GM06990 (cell line): ENCODE measurements around the gene IRF7.
"Not testable (repeated sequence)": the region's sequence is repeated elsewhere in the genome, so short reads cannot be mapped to it uniquely, and the experiment has no call there.

Experiments
- DNase-seq: peaks from one replicate; pipeline ENCODE4 v3.0.0-alpha.2; 2011; ENCODE audit not compliant: insufficient read length; ENCODE audit errors: extremely low read depth
- H3K27me3 ChIP-seq: replicated peaks from 2 replicates; pipeline ENCODE4 v1.6.0; 2011; ENCODE audit warnings: low read length; ENCODE audit not compliant: control insufficient read depth, insufficient read depth
- H3K36me3 ChIP-seq: 2 replicates; pipeline ENCODE4 v1.5.1; 2011; ENCODE audit warnings: low read length; ENCODE audit not compliant: control insufficient read depth, insufficient read depth
- H3K4me3 ChIP-seq: replicated peaks from 2 replicates; pipeline ENCODE4 v1.5.1; 2011; ENCODE audit warnings: low read depth, mild to moderate bottlenecking, control low read depth, low read length
- TF ChIP-seq, protein P1 (sequence below): IDR thresholded peaks from 2 replicates; pipeline ENCODE4 v1.5.1; 2011; ENCODE audit warnings: low read length, control low read depth, mild to moderate bottlenecking, inconsistent platforms; ENCODE audit not compliant: insufficient read depth, poor library complexity, severe bottlenecking

IRF7 gene

DNA sequence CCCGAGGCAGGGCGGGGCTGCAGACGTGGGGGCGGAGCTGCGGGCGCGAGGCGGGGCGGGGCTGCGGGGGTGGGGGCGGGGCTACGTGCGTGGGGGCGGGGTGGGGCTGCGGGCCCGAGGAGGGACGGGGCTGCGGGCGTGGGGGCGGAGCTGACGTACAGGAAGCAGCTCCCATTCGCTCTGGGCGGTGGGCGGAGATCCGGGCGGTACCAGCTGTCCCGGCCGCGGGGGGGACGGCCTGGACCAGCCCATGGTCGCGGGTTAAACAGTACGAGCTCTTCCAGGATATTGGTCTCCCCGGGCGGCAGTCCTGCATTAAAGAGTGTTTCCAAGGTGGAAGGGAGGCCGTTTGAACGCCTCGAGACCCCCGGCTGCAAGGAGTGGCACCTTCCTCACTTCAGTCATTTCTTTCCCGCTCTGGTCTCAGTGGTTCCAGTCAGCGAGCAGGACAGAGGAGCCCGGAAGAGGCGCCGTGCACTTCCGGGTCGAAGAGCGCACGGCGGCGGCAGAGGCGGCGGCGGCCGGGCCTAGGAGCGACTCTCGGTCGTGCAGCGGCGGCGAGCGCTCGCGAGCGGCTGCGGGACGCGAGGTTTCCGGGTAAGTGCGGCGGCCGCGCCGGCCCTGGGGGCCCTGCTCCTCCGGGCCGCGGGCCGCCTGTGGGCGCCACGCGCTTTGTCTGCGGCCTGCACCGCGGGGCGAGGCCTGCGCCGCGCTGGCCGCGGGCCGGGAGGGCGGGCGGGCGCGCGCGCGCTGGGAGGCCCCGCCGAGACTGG, 39.6 kb downstream of the IRF7 start, which contains the start of gene PHRF1:
Gene PHRF1 (plus strand): TSS at position 475 of the 773 bp plus-strand sequence. CDS start 5,043 bp downstream, outside the sequence.
- Histone ChIP-seq H3K27me3 (peaks cover 2% of the 10 kb centered on the region; the same call in 1 of the 2 replicates), H3K36me3 (no peaks in the 10 kb centered on the region; the same call in none of the 2 replicates), H3K4me3 (peak within 1 kb of the TSS; percentile 97)
- peak; percentile 95 for DNase-seq
- TF ChIP-seq, protein P1, sequence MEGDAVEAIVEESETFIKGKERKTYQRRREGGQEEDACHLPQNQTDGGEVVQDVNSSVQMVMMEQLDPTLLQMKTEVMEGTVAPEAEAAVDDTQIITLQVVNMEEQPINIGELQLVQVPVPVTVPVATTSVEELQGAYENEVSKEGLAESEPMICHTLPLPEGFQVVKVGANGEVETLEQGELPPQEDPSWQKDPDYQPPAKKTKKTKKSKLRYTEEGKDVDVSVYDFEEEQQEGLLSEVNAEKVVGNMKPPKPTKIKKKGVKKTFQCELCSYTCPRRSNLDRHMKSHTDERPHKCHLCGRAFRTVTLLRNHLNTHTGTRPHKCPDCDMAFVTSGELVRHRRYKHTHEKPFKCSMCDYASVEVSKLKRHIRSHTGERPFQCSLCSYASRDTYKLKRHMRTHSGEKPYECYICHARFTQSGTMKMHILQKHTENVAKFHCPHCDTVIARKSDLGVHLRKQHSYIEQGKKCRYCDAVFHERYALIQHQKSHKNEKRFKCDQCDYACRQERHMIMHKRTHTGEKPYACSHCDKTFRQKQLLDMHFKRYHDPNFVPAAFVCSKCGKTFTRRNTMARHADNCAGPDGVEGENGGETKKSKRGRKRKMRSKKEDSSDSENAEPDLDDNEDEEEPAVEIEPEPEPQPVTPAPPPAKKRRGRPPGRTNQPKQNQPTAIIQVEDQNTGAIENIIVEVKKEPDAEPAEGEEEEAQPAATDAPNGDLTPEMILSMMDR = no peak

DNA sequence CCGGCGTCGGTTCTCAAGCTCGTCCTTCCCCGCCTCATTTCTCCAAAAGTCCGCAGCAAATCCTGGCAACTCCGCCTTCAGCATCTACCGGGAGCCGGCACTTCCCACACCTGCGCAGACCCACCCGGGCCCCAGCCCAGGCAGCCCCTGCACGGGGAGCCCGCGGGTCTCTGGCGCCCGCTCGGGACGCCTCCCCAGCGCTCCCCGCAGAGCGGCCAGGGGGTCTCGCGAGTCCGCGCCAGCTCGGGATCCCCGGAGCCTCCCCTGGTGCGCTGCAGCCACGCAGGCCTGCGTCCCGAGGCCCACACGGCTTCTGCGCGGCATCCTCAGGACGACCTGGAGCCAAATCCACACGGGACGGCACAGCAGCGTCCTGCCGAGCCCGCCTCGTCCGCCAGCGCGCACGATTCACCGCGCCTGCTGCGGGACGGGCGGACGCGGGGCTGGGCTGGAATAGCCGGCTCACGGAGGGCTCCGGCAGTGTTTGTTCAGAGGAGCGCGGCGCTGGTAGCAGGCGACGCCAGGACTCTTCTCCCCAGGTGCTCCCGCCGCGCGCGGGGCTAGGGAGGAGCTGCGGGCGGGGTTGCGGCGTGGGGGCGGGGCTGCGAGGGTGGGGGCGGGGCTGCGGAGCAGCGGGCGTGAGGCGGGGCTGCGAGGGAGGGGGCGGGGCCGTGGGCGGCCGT, 40.3 kb downstream of the IRF7 start:
- peak; percentile 65 for DNase-seq
- TF ChIP-seq, protein P1 = no peak
- Histone ChIP-seq H3K27me3 (peaks cover 2% of the 10 kb centered on the region; the same call in 1 of the 2 replicates), H3K36me3 (no peaks in the 10 kb centered on the region; the same call in none of the 2 replicates), H3K4me3 (peak overlapping the region; percentile 61)

DNA sequence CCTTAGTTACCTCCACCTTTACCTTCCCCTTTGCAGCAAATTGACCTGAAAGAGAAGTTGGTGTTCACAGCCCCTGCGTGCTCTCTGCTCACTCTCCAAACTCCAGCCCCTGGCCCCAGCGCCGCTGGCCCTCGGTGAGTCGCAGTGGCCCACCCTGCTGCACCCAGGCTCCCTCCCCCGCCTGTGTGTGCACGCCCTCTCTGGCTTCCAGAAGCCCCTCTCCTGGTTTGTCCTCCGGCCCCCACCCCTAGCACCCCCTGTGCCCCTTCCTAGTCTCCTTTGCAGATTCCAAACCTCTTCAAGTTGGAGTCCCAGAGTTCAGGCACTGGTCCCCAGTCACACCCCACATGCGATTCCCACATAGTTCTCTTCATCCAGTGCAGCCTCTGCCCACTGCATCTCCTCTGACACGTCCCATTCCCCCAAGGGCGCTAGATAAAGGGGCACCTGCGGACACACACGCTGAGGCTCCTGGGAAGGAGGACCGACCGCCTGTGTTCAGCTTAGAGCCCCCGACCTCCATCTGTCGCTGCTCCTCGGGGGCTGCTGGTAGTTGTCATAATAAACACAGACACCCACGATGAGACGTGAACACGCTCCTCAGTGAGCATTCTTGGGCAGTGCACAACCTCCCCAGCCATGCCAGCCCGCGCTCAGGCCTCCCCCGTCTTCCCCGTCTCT, 41.0 kb downstream of the IRF7 start:
- peaks cover 2% of the 10 kb centered on the region; the same call in 1 of the 2 replicates for H3K27me3 ChIP-seq
- TF ChIP-seq, protein P1 = no peak
- H3K36me3 ChIP-seq = no peaks in the 10 kb centered on the region; the same call in 1 of the 2 replicates
- DNase-seq = no peak
- peak overlapping the region; percentile 61 for H3K4me3 ChIP-seq

DNA sequence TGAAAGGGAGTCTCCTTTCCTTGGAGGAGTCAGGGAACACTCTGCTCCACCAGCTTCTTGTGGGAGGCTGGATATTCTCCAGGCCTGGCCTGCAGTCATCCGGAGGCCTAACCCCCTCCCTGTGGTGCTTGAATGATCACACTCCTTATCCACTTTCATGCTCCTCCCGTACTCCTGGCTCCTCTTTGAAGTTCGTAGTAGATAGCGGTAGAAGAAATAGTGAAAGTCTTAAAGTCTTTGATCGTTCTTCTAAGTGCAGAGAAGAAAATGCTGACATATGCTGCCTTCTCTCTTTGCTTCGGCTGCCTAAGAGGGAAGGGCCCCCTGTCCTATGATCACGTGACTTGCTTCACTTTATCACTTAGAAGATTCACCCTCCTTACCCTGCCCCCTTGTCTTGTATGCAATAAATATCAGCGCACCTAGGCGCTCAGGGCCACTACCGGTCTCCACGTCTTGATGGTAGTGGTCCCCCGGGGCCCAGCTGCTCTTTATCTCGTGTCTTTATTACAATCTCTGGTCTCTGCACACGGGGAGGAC, 41.6 kb downstream of the IRF7 start:
- not testable (repeated sequence) for DNase-seq, H3K4me3 ChIP-seq, H3K27me3 ChIP-seq, H3K36me3 ChIP-seq

DNA sequence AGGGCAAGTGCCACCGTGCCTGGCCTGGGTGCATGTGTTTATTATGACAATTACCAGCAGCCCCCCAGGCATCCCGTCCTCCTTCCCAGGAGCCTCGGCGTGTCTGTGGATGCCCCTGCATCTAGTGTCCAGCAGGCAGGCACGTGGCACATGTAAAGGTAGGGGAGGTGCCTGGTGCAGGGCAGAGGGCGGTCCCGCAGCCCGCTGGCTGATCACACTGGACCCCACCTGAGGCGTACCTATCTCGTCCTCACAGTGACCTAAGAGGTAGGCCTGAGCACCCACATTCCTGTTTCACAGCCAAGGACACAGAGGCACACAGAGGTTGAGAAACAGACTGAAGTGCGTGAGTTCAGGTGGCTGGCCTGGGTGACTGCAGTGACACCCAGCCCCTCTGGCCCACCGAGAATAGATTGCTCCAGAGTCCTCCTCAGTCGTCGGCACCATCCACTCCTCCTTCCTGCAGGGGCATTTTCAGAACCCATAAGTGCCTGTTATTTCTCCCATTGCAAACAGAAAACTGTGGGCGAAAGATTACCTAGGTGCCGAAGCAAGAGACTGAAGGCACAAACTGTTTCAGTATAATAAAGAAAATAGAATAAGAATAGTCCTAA, 42.5 kb downstream of the IRF7 start:
- Histone ChIP-seq H3K4me3 (no peak overlapping the region), H3K27me3 (peaks cover 2% of the 10 kb centered on the region; the same call in 1 of the 2 replicates), H3K36me3 (no peaks in the 10 kb centered on the region)
- DNase-seq = no peak
- TF ChIP-seq, protein P1 = no peak
